Measurements from ENCODE around the gene CARD16.

CARD16 gene

DNA sequence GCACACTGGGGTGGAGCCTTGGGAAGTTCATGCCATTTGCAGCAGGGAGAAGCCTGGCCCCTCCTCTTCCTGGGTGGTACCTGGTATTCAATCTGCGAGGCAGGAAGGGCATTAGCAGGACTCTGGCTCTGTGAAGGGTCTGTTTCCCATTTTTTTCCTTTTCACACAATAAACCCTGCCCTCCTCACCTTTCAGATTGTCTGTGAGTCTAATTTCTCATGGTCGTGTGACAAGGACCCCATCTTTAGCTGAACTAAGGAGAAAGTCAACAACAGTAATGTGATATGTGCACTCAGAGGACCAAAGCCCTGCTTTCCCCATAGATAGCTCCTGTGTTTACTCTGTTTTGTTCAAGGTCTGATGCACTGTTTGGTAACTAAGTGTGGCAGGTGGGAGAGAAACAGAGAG is 50.1 kb downstream of the CARD16 start:
- ATAC-seq = no peak
- no peak for TF ChIP-seq CSDC2 (CRISPR knock-in tag; IDR thresholded peaks at IDR 0.05)
- TF ChIP-seq ISL1 (CRISPR knock-in tag; IDR thresholded peaks at IDR 0.05) = no peak
- TF ChIP-seq ZFP30 (CRISPR knock-in tag; IDR thresholded peaks at IDR 0.05) = no peak
- TF ChIP-seq, protein P1, sequence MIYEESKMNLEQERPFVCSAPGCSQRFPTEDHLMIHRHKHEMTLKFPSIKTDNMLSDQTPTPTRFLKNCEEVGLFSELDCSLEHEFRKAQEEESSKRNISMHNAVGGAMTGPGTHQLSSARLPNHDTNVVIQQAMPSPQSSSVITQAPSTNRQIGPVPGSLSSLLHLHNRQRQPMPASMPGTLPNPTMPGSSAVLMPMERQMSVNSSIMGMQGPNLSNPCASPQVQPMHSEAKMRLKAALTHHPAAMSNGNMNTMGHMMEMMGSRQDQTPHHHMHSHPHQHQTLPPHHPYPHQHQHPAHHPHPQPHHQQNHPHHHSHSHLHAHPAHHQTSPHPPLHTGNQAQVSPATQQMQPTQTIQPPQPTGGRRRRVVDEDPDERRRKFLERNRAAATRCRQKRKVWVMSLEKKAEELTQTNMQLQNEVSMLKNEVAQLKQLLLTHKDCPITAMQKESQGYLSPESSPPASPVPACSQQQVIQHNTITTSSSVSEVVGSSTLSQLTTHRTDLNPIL (CRISPR knock-in tag; IDR thresholded peaks at IDR 0.05; ENCODE audit: low read depth) = no peak
- no peak for TF ChIP-seq ZFP3 (CRISPR knock-in tag; IDR thresholded peaks at IDR 0.05)
- no peak for TF ChIP-seq BACH2 (CRISPR knock-in tag; IDR thresholded peaks at IDR 0.05; ENCODE audit: borderline replicate concordance)
- TF ChIP-seq TCF4 (CRISPR knock-in tag; IDR thresholded peaks at IDR 0.05; ENCODE audit: borderline replicate concordance) = no peak
- TF ChIP-seq SNAI2 (CRISPR knock-in tag; IDR thresholded peaks at IDR 0.05) = no peak
- no peak for TF ChIP-seq ARNTL (CRISPR knock-in tag; IDR thresholded peaks at IDR 0.05; ENCODE audit: borderline replicate concordance, low read depth)
- no peak for TF ChIP-seq OSR1 (CRISPR knock-in tag; IDR thresholded peaks at IDR 0.05)
- TF ChIP-seq, protein P2, sequence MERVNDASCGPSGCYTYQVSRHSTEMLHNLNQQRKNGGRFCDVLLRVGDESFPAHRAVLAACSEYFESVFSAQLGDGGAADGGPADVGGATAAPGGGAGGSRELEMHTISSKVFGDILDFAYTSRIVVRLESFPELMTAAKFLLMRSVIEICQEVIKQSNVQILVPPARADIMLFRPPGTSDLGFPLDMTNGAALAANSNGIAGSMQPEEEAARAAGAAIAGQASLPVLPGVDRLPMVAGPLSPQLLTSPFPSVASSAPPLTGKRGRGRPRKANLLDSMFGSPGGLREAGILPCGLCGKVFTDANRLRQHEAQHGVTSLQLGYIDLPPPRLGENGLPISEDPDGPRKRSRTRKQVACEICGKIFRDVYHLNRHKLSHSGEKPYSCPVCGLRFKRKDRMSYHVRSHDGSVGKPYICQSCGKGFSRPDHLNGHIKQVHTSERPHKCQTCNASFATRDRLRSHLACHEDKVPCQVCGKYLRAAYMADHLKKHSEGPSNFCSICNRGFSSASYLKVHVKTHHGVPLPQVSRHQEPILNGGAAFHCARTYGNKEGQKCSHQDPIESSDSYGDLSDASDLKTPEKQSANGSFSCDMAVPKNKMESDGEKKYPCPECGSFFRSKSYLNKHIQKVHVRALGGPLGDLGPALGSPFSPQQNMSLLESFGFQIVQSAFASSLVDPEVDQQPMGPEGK (CRISPR knock-in tag; IDR thresholded peaks at IDR 0.05; ENCODE audit: borderline replicate concordance) = no peak
- TF ChIP-seq RARB (CRISPR knock-in tag; IDR thresholded peaks at IDR 0.05) = no peak
- no peak for TF ChIP-seq ESRRG (CRISPR knock-in tag; IDR thresholded peaks at IDR 0.05)
- TF ChIP-seq ZC3H10 (CRISPR knock-in tag; IDR thresholded peaks at IDR 0.05) = no peak
- TF ChIP-seq, protein P3, sequence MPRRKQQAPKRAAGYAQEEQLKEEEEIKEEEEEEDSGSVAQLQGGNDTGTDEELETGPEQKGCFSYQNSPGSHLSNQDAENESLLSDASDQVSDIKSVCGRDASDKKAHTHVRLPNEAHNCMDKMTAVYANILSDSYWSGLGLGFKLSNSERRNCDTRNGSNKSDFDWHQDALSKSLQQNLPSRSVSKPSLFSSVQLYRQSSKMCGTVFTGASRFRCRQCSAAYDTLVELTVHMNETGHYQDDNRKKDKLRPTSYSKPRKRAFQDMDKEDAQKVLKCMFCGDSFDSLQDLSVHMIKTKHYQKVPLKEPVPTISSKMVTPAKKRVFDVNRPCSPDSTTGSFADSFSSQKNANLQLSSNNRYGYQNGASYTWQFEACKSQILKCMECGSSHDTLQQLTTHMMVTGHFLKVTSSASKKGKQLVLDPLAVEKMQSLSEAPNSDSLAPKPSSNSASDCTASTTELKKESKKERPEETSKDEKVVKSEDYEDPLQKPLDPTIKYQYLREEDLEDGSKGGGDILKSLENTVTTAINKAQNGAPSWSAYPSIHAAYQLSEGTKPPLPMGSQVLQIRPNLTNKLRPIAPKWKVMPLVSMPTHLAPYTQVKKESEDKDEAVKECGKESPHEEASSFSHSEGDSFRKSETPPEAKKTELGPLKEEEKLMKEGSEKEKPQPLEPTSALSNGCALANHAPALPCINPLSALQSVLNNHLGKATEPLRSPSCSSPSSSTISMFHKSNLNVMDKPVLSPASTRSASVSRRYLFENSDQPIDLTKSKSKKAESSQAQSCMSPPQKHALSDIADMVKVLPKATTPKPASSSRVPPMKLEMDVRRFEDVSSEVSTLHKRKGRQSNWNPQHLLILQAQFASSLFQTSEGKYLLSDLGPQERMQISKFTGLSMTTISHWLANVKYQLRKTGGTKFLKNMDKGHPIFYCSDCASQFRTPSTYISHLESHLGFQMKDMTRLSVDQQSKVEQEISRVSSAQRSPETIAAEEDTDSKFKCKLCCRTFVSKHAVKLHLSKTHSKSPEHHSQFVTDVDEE (CRISPR knock-in tag; IDR thresholded peaks at IDR 0.05) = no peak
- no peak for TF ChIP-seq PPARA (CRISPR knock-in tag; IDR thresholded peaks at IDR 0.05; ENCODE audit: borderline replicate concordance)
- TF ChIP-seq POU6F1 (CRISPR knock-in tag; IDR thresholded peaks at IDR 0.05; ENCODE audit: borderline replicate concordance, low read depth) = no peak
- no peak for TF ChIP-seq TOX (CRISPR knock-in tag; IDR thresholded peaks at IDR 0.05; ENCODE audit: borderline replicate concordance)
- TF ChIP-seq GLIS3 (CRISPR knock-in tag; IDR thresholded peaks at IDR 0.05) = no peak

DNA sequence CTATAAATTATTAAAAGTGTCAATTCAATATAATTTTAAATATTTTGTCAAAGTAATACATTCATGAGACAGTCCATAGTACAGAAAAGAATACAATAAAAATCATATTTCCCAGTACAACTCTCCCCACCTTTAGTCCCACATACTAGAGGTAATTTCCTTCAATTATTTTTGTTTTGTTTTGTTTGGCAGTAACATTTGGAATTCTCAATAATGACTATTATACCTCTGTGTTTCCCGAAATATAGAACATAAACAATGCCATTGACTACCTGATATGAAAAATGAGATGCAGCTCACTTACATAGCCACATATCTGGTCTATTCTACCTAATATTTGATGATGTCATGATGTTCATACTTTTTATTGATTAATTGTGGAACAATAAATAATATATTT is 52.4 kb downstream of the CARD16 start:
- no peak for TF ChIP-seq ZNF70 (CRISPR knock-in tag; IDR thresholded peaks at IDR 0.05)
- TF ChIP-seq ESRRG (CRISPR knock-in tag; IDR thresholded peaks at IDR 0.05) = no peak
- no peak for TF ChIP-seq TCF4 (CRISPR knock-in tag; IDR thresholded peaks at IDR 0.05; ENCODE audit: borderline replicate concordance)
- no peak for TF ChIP-seq CSRNP3 (CRISPR knock-in tag; IDR thresholded peaks at IDR 0.05)
- TF ChIP-seq BACH2 (CRISPR knock-in tag; IDR thresholded peaks at IDR 0.05; ENCODE audit: borderline replicate concordance) = no peak
- TF ChIP-seq GLIS3 (CRISPR knock-in tag; IDR thresholded peaks at IDR 0.05) = no peak
- TF ChIP-seq ISL1 (CRISPR knock-in tag; IDR thresholded peaks at IDR 0.05) = no peak
- TF ChIP-seq CSDC2 (CRISPR knock-in tag; IDR thresholded peaks at IDR 0.05) = no peak
- TF ChIP-seq OSR1 (CRISPR knock-in tag; IDR thresholded peaks at IDR 0.05) = no peak
- no peak for TF ChIP-seq ZNF565 (CRISPR knock-in tag; conservative IDR thresholded peaks at IDR 0.05; ENCODE audit: low read depth)
- TF ChIP-seq SNAI2 (CRISPR knock-in tag; IDR thresholded peaks at IDR 0.05) = no peak
- no peak for TF ChIP-seq POU6F1 (CRISPR knock-in tag; IDR thresholded peaks at IDR 0.05; ENCODE audit: borderline replicate concordance, low read depth)
- TF ChIP-seq, protein P1 (CRISPR knock-in tag; IDR thresholded peaks at IDR 0.05; ENCODE audit: low read depth) = no peak
- TF ChIP-seq TOX (CRISPR knock-in tag; IDR thresholded peaks at IDR 0.05; ENCODE audit: borderline replicate concordance) = no peak
- TF ChIP-seq ZNF8 (CRISPR knock-in tag; IDR thresholded peaks at IDR 0.05) = no peak
- TF ChIP-seq ARNTL (CRISPR knock-in tag; IDR thresholded peaks at IDR 0.05; ENCODE audit: borderline replicate concordance, low read depth) = no peak
- TF ChIP-seq PPARA (CRISPR knock-in tag; IDR thresholded peaks at IDR 0.05; ENCODE audit: borderline replicate concordance) = no peak
- no peak for TF ChIP-seq RARB (CRISPR knock-in tag; IDR thresholded peaks at IDR 0.05)
- TF ChIP-seq ZFP3 (CRISPR knock-in tag; IDR thresholded peaks at IDR 0.05) = no peak
- no peak for ATAC-seq

Measured in SK-N-SH treated with all-trans-retinoic acid at 6 μM for 48 hours (cell line).